Stimulated activated naive CD8-positive, alpha-beta T cell treated with anti-CD3 and anti-CD28 coated beads, Interleukin-15, Interleukin-2, amounts not matched to agents 100 U/mL and 50 U/mL, for 24 hours (primary cell): ENCODE measurements around the gene PCF11.

ENCODE experiments used
- ATAC-seq: fragments of 150-1000 bp; cut with Tn5 transposase; one replicate; pipeline ENCODE4 v1.10.0; 2021
- DNase-seq: peaks from one replicate; pipeline ENCODE4 v3.0.0; 2021

The PCF11 gene

GRCh38 chr11:83152264-83152663, 4.7 kb upstream of the PCF11 start:
- DNase-seq (no peak), ATAC-seq (no peak)

- ATAC-seq (no peak), DNase-seq (no peak)
These were observed 3.2 kb upstream of the PCF11 start for GRCh38 chr11:83153764-83154163.

- DNase-seq (peak; percentile 97), ATAC-seq (peak; percentile 95)
These were observed 561 bp upstream of the PCF11 start for GRCh38 chr11:83156144-83156995.

- ATAC-seq (no peak), DNase-seq (peak; percentile 58)
These were observed 844 bp downstream of the PCF11 start for GRCh38 chr11:83157594-83158356.

GRCh38 chr11:83158357-83158786, 1.4 kb downstream of the PCF11 start:
- ATAC-seq (no peak), DNase-seq (no peak)

- ATAC-seq (no peak), DNase-seq (no peak)
These were observed 2.3 kb downstream of the PCF11 start for GRCh38 chr11:83158965-83159901.

- DNase-seq: no peak
- no peak for ATAC-seq
These were observed 3.3 kb downstream of the PCF11 start for GRCh38 chr11:83159902-83160865.

GRCh38 chr11:83161610-83162199, 4.8 kb downstream of the PCF11 start:
- DNase-seq (no peak), ATAC-seq (no peak)

GRCh38 chr11:83162377-83162776, 5.4 kb downstream of the PCF11 start:
- DNase-seq (no peak), ATAC-seq (no peak)

GRCh38 chr11:83166193-83166866, 9.4 kb downstream of the PCF11 start:
- DNase-seq (no peak), ATAC-seq (no peak)

- DNase-seq (no peak), ATAC-seq (no peak)
These were observed 11.8 kb downstream of the PCF11 start for GRCh38 chr11:83168756-83169155.

GRCh38 chr11:83170865-83171264, 13.9 kb downstream of the PCF11 start:
- no peak for DNase-seq
- no peak for ATAC-seq

GRCh38 chr11:83172551-83172950, 15.6 kb downstream of the PCF11 start:
- no peak for ATAC-seq

GRCh38 chr11:83174008-83174407, 17.1 kb downstream of the PCF11 start:
- ATAC-seq (peak; percentile 35), DNase-seq (no peak)

More at GRCh38 chr11:83172551-83172950, 15.6 kb downstream of the PCF11 start:
- no peak for DNase-seq

- DNase-seq (no peak), ATAC-seq (peak; percentile 71)
These were observed 18.9 kb downstream of the PCF11 start for GRCh38 chr11:83175815-83176214.

- no peak for ATAC-seq
These were observed 24.9 kb downstream of the PCF11 start for GRCh38 chr11:83181815-83182214.

GRCh38 chr11:83185767-83186166, 28.8 kb downstream of the PCF11 start:
- ATAC-seq (no peak), DNase-seq (no peak)

More at GRCh38 chr11:83181815-83182214, 24.9 kb downstream of the PCF11 start:
- no peak for DNase-seq

GRCh38 chr11:83187465-83187864, 30.5 kb downstream of the PCF11 start:
- ATAC-seq (no peak), DNase-seq (no peak)

- no peak for DNase-seq
- ATAC-seq: no peak
These were observed 34.6 kb downstream of the PCF11 start for GRCh38 chr11:83191491-83191890.

- ATAC-seq (no peak), DNase-seq (no peak)
These were observed 35.1 kb downstream of the PCF11 start for GRCh38 chr11:83191986-83192385.
